ENCODE results near the gene SHC4.
"Not testable (repeated sequence)": the region's sequence is repeated elsewhere in the genome, so short reads cannot be mapped to it uniquely, and the experiment has no call there.

The SHC4 gene

GRCh38 chr15:48828906-48829305 is 134.8 kb downstream of the SHC4 start:
- no peak for DNase-seq

GRCh38 chr15:48828471-48828870 is 135.2 kb downstream of the SHC4 start:
- no peak for DNase-seq

GRCh38 chr15:48825075-48825474 is 138.6 kb downstream of the SHC4 start:
- no peak for DNase-seq

DNA sequence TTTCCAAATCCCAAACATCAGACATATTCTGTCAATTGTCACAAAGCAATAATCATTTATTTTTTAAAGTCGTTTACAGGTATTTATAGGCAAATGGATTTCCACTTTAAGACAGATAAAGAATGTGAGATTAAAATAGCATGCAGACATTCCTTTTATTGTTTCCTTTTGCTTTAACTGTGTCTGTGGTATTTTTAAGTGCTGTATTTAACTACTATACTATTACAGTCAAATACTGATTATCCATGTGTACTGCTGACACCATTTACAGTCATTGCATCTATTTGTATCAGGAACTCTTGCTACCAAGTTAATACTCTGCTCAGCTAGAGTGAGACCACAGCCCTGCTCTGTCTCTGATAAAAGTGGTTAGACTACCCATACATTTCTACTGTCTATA is 140.0 kb downstream of the SHC4 start:
- no peak for DNase-seq

DNA sequence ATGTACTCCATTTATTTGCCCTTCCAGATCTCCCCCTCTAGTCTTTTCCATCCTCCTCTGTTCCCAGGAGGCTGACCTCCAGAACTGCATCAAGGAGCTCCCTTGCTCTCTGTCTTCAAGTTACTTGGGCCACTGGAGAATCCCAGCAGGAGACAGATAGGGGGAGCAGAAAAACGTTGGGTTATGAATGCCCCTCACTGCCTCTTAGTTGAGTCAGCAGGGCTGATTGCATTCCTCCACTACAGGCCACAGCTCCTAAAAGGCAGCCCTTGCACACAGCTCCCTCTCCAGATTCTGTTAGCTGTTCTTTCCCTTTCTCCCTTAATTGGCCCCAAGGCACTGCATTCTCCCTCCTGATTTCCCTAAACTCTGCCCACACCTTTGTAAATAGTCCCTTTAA is 140.5 kb downstream of the SHC4 start:
- no peak for DNase-seq

DNA sequence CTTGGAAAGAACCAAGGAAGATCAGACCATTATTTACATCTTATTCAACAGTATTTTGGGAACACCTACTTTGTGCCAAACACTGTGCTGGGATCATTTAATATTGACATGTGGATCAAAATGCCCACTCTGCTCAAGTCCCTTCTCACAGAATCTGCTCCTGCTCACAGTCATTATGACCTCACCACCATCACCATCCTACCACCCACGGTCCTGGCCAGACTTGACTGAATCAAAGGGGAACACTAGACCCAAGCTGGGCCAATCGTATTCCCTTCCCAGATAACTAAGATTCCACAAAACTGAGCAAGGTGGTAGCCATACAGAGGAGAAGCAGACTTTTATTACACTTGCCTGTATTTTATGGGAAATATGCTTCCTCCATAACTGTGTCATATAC is 149.4 kb downstream of the SHC4 start:
- DNase-seq: no peak

DNA sequence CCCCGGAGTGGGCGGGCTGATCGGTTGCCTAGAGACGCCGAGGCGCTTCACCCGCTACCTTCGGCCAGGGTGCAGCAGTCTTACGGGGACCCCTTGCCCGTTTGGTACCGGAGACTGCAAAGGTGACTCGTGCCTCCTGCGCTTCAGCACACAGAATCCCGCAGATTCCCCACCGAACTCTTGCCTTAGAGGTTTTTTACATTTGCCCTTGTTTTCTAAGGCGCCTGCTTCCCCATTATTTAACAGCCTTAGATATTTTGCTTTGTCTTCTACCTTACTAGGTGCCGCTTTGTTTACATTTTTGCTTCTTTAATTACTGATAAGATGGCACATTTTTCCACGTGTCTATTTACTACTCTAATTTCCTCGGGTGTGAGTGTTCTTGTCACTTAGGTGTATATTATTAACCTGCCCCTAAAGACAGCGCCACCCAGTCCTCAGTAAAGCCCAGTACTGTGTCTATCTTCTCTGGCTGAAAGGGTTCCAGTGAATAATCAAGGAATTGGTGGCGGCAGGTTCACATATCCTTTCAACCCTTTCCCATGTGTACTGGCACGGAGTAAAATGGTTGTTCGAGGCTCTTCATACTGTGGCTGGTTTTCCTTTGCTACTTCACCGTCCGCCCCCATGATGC is 152.3 kb downstream of the SHC4 start:
- no peak for DNase-seq

- peak; percentile 93 to 98 (median 96) for DNase-seq
Observed at GRCh38 chr15:48810414-48811324, 153.1 kb downstream of the SHC4 start, which contains the start of gene CEP152. Gene CEP152, minus strand, starts transcription at chr15:48811069. Its CDS starts 5,420 bp downstream, at chr15:48805649.

- no peak for DNase-seq
Observed at GRCh38 chr15:48806151-48806550, 157.6 kb downstream of the SHC4 start.

GRCh38 chr15:48805591-48805990 is 158.1 kb downstream of the SHC4 start:
- no peak for DNase-seq

- DNase-seq: no peak
Observed at GRCh38 chr15:48803877-48804276, 159.8 kb downstream of the SHC4 start.

DNA sequence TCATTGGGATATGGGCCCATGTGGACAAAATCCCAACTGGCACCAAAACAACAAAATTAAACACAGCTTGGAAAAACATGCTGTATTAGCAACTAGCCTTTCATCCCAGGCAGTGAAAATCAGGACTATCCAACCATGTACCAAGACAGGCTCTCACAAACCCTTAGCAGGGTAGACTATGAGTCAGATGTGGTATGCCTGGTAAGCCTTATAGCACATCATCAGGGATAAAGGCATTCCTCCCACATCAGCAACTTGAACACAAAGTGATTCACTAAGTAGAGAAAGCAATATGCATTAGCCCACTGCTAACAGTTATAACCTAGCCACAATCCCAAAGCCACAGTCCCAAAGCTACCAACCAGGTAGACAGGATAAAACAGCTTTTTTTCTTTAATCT is 160.9 kb downstream of the SHC4 start:
- no peak for DNase-seq

DNA sequence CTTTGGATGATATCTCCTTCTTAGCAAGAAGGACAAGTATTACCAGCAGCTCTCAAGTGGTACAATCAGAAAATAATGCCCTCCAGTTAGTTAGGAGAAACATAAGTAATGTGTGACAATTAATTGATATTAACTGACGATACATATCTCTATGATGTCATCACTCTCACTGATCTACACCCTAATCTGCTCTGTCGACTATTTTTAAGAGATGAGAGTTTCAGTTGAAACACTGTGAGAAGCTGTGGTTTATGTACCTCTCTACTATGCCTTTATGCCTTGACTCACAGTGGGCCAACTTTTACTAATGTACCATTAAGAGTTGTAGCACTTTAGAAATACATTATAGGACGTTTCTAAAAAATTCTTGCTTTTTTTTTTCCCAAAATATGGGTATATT is 161.5 kb downstream of the SHC4 start:
- no peak for DNase-seq

GRCh38 chr15:48800811-48801455 is 162.8 kb downstream of the SHC4 start:
- no peak for DNase-seq

GRCh38 chr15:48800245-48800644 is 163.5 kb downstream of the SHC4 start:
- no peak for DNase-seq

DNA sequence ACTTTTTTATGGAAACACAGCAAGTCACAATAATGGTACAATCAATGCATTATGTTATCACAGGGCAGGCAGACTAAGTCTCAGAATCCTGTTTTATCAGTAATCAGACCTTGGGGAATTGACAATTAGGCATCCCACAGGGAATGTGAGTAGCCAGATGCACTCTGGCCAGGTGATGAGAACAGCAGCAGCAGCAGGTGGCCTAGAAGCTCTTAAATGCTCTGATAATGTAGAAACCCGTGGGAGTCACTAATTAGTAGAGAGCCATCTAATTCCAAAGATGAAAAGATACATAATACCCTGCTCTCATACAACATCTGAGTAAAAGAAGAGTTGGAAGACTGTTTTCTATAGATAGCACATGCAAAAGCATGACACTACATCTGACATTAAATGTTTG is 165.4 kb downstream of the SHC4 start:
- no peak for DNase-seq

DNA sequence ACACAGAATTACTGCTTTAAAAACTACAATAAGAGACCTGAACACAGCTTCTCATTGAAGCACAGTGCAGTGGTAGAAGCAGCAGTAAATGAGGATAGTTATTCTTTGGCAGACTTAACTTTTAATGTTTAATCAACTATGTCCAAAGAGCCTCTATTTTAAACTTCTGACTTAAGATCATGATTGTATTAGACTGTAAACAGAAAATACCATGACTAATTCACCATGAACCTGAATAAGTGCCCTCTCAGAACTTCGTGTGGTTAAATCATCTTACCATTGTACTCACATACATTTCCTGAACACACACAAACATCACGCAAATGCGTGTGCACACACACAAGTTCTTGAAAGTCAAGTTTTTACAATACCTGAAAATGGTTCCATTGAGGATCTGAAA is 166.8 kb downstream of the SHC4 start:
- no peak for DNase-seq

GRCh38 chr15:48796521-48796920 is 167.2 kb downstream of the SHC4 start:
- DNase-seq: no peak

DNA sequence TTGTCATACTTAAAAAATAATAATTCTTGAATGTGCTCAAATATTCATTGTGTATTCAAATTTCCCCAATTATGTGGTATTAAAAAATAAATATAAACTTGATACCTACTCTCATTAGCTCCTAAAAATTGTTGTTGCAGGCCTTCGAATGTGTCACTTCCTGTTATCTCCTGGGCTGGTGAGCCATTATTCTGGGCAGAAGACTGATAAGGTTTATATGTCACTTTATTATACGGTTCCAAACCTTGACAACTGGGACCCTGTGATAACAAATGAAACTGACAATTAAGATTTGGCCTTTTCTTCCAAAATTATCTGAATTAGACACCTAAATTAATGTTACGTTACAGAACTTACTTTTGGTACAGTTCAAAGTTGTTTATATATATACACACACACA is 167.8 kb downstream of the SHC4 start:
- DNase-seq: no peak

GRCh38 chr15:48794697-48795134 is 169.0 kb downstream of the SHC4 start:
- DNase-seq: no peak

DNA sequence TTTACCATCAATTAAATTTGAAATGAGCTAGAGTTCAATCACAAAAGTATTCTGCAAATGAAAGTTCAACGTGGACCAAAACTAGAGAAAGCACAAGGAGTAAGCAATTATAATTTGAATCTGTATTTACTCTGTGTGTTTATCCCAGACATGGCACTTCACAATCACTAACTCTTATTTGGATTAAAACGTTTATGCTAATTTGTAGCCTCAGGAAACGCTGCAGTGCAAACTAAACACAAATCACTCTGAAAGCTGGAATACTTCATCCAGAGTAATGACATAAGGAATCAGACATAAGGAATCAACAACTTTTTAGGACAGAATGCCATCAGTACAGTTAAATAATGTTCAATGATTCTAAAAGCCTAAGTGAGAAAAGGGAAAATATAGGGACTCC is 171.3 kb downstream of the SHC4 start:
- no peak for DNase-seq

- DNase-seq: not testable (repeated sequence)
Observed at GRCh38 chr15:48790466-48791115, 173.1 kb downstream of the SHC4 start.

DNA sequence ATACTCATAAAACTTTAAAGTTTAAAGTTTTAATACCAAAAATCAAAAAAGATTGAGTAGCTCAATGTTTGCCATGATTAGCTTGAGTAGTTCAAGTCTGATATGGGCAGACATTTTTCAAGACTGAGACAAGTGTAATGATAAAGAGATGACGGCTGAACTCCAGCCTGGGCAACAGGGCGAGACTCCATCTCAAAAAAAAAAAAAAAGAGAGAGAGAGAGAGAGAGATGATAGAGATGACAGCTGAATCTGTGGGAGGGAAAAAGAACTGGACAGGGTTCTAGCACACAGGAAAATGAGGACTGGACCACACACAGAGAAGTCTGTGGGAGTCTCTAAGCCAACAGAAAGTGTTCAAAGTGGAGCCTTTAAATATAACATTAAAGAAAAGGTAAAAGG is 178.0 kb downstream of the SHC4 start:
- DNase-seq: no peak

All from activated CD4-positive, CD25-positive, alpha-beta regulatory T cell (primary cell).